Activated CD8-positive, alpha-beta T cell treated with anti-CD3 and anti-CD28 coated beads, Interleukin-2, amount 10 ng/mL, durations not matched to agents 7 days and 5 days (primary cell): ENCODE measurements around the gene CR1. TPM values are rescaled to one million over a fixed set of nuclear protein-coding genes. Genes with fewer than 3 reads are reported as not detected.
"Not testable (repeated sequence)": the region's sequence is repeated elsewhere in the genome, so short reads cannot be mapped to it uniquely, and the experiment has no call there.

Experiments used
- ATAC-seq: fragments of 150-1000 bp; cut with Tn5 transposase; one replicate; pipeline ENCODE4 v1.10.0; 2021; ENCODE audit warnings: moderate library complexity
- CTCF ChIA-PET: fragments of 350-600 bp; sonication (Branson Sonifier 250); formaldehyde crosslinking; loops from one replicate; lab custom pipeline; 2021; ENCODE audit warnings: antibody characterized with exemption; lab: Charles Lee
- POLR2A ChIA-PET: fragments of 350-600 bp; sonication (Branson Sonifier 250); formaldehyde crosslinking; loops from one replicate; lab custom pipeline; 2021; ENCODE audit warnings: antibody characterized with exemption; lab: Charles Lee
- DNase-seq: peaks from one replicate; pipeline ENCODE4 v3.0.0-alpha.2; 2020
- H3K27ac Mint-ChIP-seq: one replicate; pipeline ENCODE4 v1.8.0; 2021; ENCODE audit warnings: mild to moderate bottlenecking, mixed read lengths
- H3K27me3 Mint-ChIP-seq: one replicate; pipeline ENCODE4 v1.8.0; 2021; ENCODE audit warnings: low read depth, mixed read lengths
- H3K36me3 Mint-ChIP-seq: one replicate; pipeline ENCODE4 v1.8.0; 2021; ENCODE audit warnings: low read depth, mixed read lengths
- H3K4me1 Mint-ChIP-seq: one replicate; pipeline ENCODE4 v1.8.0; 2021; ENCODE audit warnings: low read depth, mixed read lengths
- H3K4me3 Mint-ChIP-seq: one replicate; pipeline ENCODE4 v1.8.0; 2021; ENCODE audit warnings: mild to moderate bottlenecking, mixed read lengths
- H3K9me3 Mint-ChIP-seq: one replicate; pipeline ENCODE4 v1.8.0; 2022; ENCODE audit warnings: mixed read lengths; ENCODE audit not compliant: insufficient read depth
- total RNA-seq, 2 experiments: library from RNA; stranded (reverse); gene quantifications; one replicate each; pipeline ENCODE4 v1.2.3, GENCODE V29; 2021

CR1 gene
- total RNA-seq, 2 experiments from 2014 or later = 0.08 to 0.16 TPM

DNA sequence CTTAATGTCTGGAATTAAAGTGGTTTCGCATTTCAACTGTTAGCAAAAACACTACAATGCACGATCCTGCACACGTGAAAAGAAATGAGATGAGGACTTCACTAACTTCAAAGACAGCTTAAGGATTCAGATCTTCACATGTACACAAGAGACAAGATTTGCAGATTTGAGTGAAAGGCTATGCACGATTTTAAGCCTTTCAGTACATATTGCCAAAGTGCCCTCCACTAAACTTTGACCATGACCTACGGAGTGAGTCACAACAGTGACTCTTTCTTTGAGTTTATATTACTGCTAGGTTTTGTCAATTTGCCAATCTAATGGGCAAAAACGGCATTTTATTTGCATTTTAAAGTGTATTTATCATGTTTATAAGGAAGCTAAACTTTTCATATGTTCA lies 107.8 kb downstream of the CR1 start:
- ATAC-seq (no peak), DNase-seq (no peak)
- H3K27ac Mint-ChIP-seq = no peak overlapping the region
- H3K27me3 Mint-ChIP-seq = peaks cover 11% of the 10 kb centered on the region
- H3K9me3 Mint-ChIP-seq = no peaks in the 10 kb centered on the region
- POLR2A ChIA-PET = no interaction called here
- CTCF ChIA-PET = interaction anchor here (1.2 to 1.3 kb wide), 2 partner anchors 16 to 24 kb away, joined by 3 to 5 read pairs; no protein-coding TSS in a partner anchor
- no peaks in the 10 kb centered on the region for H3K4me1 Mint-ChIP-seq
- H3K4me3 Mint-ChIP-seq = no peak overlapping the region
- no peaks in the 10 kb centered on the region for H3K36me3 Mint-ChIP-seq

DNA sequence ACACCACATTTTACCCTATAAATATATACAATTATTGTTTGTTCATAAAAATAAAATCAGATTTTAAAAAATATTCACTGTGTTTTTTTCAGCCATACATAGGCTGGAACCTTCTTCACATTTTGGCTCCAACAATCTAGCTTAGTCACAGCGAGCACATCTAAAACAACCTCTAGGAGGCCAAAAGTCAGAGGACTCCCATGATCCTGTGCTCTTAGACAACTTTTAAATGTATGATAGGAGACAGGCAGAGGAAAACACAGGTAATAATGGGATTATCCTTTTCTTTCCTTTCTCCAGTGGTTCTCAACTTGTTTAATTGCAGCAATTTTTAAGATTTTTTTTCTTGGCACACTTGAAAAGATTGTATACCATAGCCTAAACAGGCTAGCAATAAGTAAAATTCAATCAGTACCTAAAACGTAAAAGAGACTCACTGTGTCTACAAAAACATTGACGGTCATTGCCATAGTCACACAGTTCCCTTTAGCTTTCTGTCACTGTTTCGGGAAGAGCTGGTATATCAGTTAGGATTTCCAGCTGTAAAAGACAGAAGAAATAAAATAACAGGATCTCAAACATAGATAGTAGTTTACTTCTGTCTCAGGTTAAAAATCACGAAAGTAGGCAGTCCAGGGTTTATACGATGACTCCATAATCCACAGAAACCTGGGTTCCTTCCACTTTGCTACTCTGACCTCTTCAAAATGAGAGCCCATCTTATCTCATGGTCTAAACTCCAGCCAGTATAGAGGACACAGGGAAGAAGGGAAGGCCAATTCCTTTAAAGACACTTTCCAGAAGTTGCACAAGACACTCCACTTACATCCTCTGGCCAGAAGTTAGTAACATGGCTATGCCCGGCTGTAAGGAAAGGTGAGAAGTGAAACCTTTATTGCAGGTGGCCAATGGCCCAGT lies 109.7 kb downstream of the CR1 start:
- POLR2A ChIA-PET = no interaction called here
- no peak for ATAC-seq

DNA sequence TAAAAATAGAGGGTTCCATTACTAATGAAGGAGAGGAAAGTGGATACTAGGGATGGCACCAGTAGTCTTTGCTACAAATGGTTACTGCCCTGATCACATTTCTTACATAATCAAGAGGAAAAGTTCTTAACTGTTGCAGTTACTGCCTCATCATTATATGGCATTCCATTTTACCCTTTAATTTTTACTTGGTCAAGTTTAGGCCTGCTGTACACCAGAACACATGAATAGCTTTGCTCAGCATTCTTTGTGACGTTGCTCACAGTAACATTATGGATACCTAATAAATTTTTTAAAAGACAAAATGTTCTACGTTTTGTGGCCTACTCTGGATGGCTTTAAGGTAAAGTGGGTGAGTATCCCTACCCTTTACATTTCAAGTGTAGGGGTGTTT lies 110.4 kb downstream of the CR1 start:
- Mint-ChIP-seq H3K27ac (no peak overlapping the region), H3K4me1 (no peaks in the 10 kb centered on the region), H3K36me3 (no peaks in the 10 kb centered on the region), H3K4me3 (no peak overlapping the region), H3K9me3 (no peaks in the 10 kb centered on the region), H3K27me3 (peaks cover 11% of the 10 kb centered on the region)
- POLR2A ChIA-PET = no interaction called here
- DNase-seq (no peak), ATAC-seq (no peak)
- CTCF ChIA-PET = interaction anchor here (0.9 kb wide), 1 partner anchor 158 kb away, joined by 3 read pairs; no protein-coding TSS in a partner anchor

More for the DNA sequence above, 109.7 kb downstream of the CR1 start:
- Mint-ChIP-seq H3K27ac (no peak overlapping the region), H3K4me3 (no peak overlapping the region), H3K9me3 (no peaks in the 10 kb centered on the region), H3K4me1 (no peaks in the 10 kb centered on the region), H3K27me3 (peaks cover 11% of the 10 kb centered on the region), H3K36me3 (no peaks in the 10 kb centered on the region)
- CTCF ChIA-PET = interaction anchor here (0.9 to 1.1 kb wide), 2 partner anchors 14 to 157 kb away, joined by 3 to 4 read pairs; no protein-coding TSS in a partner anchor
- DNase-seq = no peak

DNA sequence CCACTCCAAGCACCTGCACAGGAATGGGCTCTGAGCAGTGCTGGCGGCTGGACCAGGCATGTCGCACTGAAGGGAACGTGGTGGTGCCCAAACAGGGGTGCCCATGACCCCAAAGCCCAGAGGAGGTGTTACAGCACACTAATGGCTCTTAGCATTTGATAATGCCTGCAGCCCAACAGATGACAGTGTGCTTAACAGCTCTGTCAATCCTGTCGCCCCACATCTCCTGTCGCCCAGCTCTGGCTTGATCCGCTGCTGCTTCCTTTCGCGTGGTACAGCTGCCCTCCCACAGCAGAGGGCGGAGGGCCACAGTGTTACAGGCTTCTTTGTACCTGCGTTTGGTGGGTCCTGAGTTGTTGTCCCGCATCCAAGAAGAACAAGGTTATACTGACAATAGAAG lies 116.8 kb downstream of the CR1 start:
- H3K27me3 Mint-ChIP-seq = no peaks in the 10 kb centered on the region
- H3K36me3 Mint-ChIP-seq = no peaks in the 10 kb centered on the region
- H3K27ac Mint-ChIP-seq = no peak overlapping the region
- no peak overlapping the region for H3K4me3 Mint-ChIP-seq
- DNase-seq (no peak), ATAC-seq (no peak)
- H3K9me3 Mint-ChIP-seq = no peaks in the 10 kb centered on the region
- H3K4me1 Mint-ChIP-seq = no peaks in the 10 kb centered on the region
- POLR2A ChIA-PET = no interaction called here
- CTCF ChIA-PET = no interaction called here

DNA sequence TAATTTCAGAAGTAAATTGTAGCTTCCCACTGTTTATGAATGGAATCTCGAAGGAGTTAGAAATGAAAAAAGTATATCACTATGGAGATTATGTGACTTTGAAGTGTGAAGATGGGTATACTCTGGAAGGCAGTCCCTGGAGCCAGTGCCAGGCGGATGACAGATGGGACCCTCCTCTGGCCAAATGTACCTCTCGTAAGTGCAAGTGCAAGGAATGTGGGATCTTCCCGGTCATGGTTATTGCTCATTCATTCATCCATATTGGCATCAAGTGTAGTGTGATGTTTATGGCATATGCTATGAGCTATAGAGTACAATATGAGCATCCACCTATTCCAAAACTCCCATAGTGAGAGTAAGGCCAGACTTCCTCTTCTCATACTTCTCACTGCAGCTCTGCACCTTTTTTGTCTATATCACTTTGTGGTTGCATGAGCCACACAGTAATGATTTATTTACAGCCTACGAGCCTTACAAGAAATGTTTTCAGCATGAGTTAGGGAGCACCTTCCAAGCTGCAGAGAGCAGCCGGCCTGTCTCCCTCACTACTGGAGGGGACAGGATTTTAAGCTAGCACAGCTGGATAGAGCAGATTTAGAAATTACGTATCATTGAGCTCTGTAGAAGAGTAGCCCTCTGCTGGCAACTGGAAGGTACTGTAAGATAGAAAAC lies 124.0 kb downstream of the CR1 start:
- H3K4me1 Mint-ChIP-seq = peaks cover 2% of the 10 kb centered on the region
- H3K27me3 Mint-ChIP-seq = no peaks in the 10 kb centered on the region
- ATAC-seq = peak; percentile 91
- H3K36me3 Mint-ChIP-seq = no peaks in the 10 kb centered on the region
- H3K27ac Mint-ChIP-seq = no peak overlapping the region
- H3K4me3 Mint-ChIP-seq = no peak overlapping the region
- H3K9me3 Mint-ChIP-seq = no peaks in the 10 kb centered on the region
- CTCF ChIA-PET = interaction anchor here (0.6 to 2.0 kb wide), 21 partner anchors 9 to 614 kb away, joined by 3 to 12 read pairs (median 4); no protein-coding TSS in a partner anchor
- POLR2A ChIA-PET = interaction anchor here (0.6 kb wide), 1 partner anchor 10 kb away, joined by 3 read pairs; no protein-coding TSS in a partner anchor
- peak; percentile 40 for DNase-seq

DNA sequence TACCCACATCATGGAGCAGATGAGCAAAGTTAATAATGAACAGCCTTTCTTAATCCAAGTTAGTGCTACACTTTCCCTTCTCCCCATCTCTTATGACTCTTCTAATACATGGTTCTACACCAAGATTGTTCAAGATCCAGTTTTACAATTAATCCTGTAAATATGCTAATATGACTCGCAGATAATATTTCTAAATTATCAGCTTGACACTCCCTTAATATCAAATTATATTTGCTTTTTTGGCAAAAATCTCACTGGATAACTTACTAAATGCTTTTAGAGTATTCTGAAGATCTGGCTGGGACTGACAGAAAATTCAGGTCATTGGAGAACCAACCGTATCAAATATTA lies 124.6 kb downstream of the CR1 start:
- H3K4me3 Mint-ChIP-seq = no peak overlapping the region
- no peak for ATAC-seq
- ChIA-PET POLR2A (interaction anchor here (0.6 kb wide), 1 partner anchor 10 kb away, joined by 3 read pairs; no protein-coding TSS in a partner anchor), CTCF (interaction anchor here (0.7 to 2.0 kb wide), 19 partner anchors 9 to 614 kb away, joined by 3 to 12 read pairs (median 4); no protein-coding TSS in a partner anchor)
- H3K27ac Mint-ChIP-seq = no peak overlapping the region
- H3K36me3 Mint-ChIP-seq = no peaks in the 10 kb centered on the region
- no peak for DNase-seq
- no peaks in the 10 kb centered on the region for H3K9me3 Mint-ChIP-seq
- peaks cover 2% of the 10 kb centered on the region for H3K4me1 Mint-ChIP-seq
- no peaks in the 10 kb centered on the region for H3K27me3 Mint-ChIP-seq

DNA sequence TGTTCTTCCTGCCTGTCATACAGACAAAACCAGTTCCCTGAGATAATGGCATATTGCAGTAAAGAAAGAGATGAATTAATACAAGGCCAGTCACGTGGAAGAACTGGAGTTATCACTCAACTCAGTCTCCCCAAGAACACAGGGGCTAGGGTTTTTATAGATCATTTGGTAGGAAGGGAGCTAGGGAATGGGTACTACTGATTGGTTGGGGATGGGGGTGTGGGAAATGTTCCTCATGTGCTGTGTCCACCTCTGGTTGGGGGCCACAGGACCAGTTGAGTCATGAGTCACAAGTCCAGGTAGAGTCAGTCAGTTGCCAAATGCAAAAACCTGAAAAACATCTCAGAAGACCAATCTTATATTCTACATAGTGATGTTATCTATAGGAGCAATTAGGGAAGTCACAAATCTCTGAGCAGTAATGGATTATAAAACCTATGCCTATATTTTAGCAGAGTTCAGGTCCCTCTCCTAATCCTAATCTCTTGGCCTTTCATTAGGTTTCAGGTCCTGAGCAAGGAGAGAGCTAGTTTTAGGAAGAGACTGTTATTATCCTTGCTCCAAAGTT lies 129.6 kb downstream of the CR1 start:
- H3K27ac Mint-ChIP-seq, CTCF ChIA-PET, H3K4me3 Mint-ChIP-seq, H3K27me3 Mint-ChIP-seq, H3K4me1 Mint-ChIP-seq, DNase-seq, H3K9me3 Mint-ChIP-seq, H3K36me3 Mint-ChIP-seq, POLR2A ChIA-PET, ATAC-seq: not testable (repeated sequence)

DNA sequence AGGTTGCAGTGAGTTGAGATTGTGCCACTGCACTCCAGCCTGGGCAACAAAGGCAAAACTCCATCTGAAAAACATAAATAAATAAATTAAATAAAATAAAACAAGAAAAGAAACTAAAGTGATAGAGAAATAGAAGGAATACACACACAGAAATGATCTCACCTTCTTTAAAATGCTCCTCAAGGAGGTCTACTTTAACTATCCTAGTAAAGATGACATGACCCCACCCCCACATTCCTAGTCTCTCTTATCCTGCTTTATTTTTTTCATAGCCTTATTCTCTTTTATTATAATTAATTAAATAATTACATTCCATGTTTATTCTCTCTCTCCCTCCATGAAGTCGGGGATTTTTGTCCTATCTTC lies 131.0 kb downstream of the CR1 start:
- ChIA-PET POLR2A (no interaction called here), CTCF (no interaction called here)
- H3K27ac Mint-ChIP-seq = no peak overlapping the region
- no peaks in the 10 kb centered on the region for H3K9me3 Mint-ChIP-seq
- H3K4me1 Mint-ChIP-seq = no peaks in the 10 kb centered on the region
- DNase-seq (no peak), ATAC-seq (no peak)
- H3K36me3 Mint-ChIP-seq = no peaks in the 10 kb centered on the region
- H3K4me3 Mint-ChIP-seq = no peak overlapping the region
- no peaks in the 10 kb centered on the region for H3K27me3 Mint-ChIP-seq

DNA sequence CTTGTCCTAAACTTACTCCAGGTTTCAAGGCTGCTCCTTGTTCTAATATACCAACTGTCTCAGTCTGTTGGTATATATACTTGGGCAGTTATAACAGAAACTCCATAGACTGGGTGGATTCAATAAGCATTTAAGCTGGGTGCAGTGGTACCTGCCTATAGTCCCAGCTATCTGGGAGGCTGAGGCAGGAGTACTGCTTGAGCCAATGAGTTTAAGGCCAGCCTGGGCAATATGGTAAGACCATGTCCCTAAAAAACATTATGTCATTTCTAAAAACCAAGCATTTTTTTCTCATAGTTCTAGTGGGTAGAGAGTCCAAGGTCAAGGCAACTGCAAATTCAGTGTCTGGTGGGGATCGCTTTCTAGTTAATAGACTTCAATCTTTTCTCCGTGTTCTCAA lies 131.5 kb downstream of the CR1 start:
- H3K27ac Mint-ChIP-seq = no peak overlapping the region
- H3K27me3 Mint-ChIP-seq = no peaks in the 10 kb centered on the region
- ChIA-PET POLR2A (interaction anchor here (0.6 kb wide), 1 partner anchor 169 kb away, joined by 7 read pairs; no protein-coding TSS in a partner anchor), CTCF (no interaction called here)
- no peak for ATAC-seq
- no peak overlapping the region for H3K4me3 Mint-ChIP-seq
- no peak for DNase-seq
- no peaks in the 10 kb centered on the region for H3K4me1 Mint-ChIP-seq
- H3K9me3 Mint-ChIP-seq = no peaks in the 10 kb centered on the region
- no peaks in the 10 kb centered on the region for H3K36me3 Mint-ChIP-seq

DNA sequence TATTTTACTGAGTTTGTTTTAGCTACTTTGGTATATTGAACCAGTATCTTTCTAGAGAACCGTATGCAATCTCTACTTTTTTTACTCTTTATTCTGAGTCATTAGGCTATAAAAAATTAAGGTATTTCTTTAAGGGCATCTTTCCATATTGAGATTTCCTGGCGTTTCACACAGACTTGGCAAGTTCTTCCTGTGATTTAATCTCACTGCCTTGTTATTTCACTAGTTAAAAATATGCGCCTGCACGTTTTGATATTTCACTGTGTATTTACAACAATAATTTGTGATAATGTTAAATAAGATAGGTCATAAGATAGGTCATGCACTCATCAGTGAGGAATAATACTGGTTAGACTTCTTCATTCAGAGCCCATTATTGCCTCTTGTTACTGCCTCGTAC lies 132.8 kb downstream of the CR1 start:
- H3K27ac Mint-ChIP-seq = no peak overlapping the region
- ChIA-PET CTCF (no interaction called here), POLR2A (no interaction called here)
- ATAC-seq (no peak), DNase-seq (no peak)
- no peaks in the 10 kb centered on the region for H3K9me3 Mint-ChIP-seq
- no peaks in the 10 kb centered on the region for H3K27me3 Mint-ChIP-seq
- no peaks in the 10 kb centered on the region for H3K4me1 Mint-ChIP-seq
- H3K36me3 Mint-ChIP-seq = no peaks in the 10 kb centered on the region
- no peak overlapping the region for H3K4me3 Mint-ChIP-seq

DNA sequence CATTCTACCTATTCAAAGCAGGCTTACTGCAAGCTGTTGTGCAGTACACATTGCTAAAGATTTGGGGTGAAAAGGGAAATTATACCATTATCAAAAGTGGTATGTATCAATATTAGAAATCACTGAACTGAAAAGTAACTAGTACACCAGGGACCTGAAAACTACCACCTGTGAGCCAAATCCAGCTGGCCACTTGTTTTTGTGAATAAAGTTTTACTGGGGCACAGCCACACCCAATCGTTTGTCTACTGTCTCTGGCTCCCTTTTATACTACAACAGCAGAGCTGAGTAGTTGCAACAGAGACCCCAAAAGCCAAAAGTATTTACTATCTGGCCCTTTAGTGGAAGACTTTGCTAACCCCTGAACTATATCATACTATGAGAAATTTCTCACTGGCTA lies 135.2 kb downstream of the CR1 start:
- Mint-ChIP-seq H3K4me1 (no peaks in the 10 kb centered on the region), H3K27ac (no peak overlapping the region), H3K4me3 (no peak overlapping the region), H3K9me3 (no peaks in the 10 kb centered on the region), H3K27me3 (peaks cover 5% of the 10 kb centered on the region), H3K36me3 (no peaks in the 10 kb centered on the region)
- ChIA-PET POLR2A (no interaction called here), CTCF (no interaction called here)
- DNase-seq (no peak), ATAC-seq (no peak)

DNA sequence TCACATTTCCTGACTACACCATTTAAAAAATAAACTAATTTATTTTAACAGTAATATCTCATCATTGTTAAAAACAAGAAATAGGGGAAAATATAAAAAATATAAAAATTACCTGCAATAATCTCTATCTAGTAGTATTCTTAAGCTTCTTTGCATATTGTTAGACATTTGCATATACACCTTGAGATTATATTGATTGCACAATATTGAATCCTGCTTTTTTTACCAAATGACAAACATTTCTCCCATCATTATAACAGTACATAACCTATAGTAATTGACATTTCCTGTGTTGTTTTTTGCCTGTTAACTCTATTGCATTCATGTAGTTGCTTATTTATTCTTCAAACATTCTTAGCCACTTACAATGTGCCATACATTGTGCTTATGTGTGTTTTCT lies 137.3 kb downstream of the CR1 start:
- H3K4me1 Mint-ChIP-seq = no peaks in the 10 kb centered on the region
- H3K27ac Mint-ChIP-seq = no peak overlapping the region
- no peak overlapping the region for H3K4me3 Mint-ChIP-seq
- ChIA-PET CTCF (no interaction called here), POLR2A (no interaction called here)
- no peaks in the 10 kb centered on the region for H3K36me3 Mint-ChIP-seq
- no peaks in the 10 kb centered on the region for H3K9me3 Mint-ChIP-seq
- ATAC-seq (no peak), DNase-seq (no peak)
- H3K27me3 Mint-ChIP-seq = peaks cover 5% of the 10 kb centered on the region
